ENCODE results near the gene MYO9A. TPM values are rescaled to one million over a fixed set of nuclear protein-coding genes. Genes with fewer than 3 reads are reported as not detected.
"Not testable (repeated sequence)": the region's sequence is repeated elsewhere in the genome, so short reads cannot be mapped to it uniquely, and the experiment has no call there.

MYO9A gene
- polyA plus RNA-seq, 1 donor = 37.5 TPM

GRCh38 chr15:72037321-72037720, 80.6 kb downstream of the MYO9A start:
- DNase-seq = no peak

GRCh38 chr15:72034859-72035650, 82.9 kb downstream of the MYO9A start:
- DNase-seq = no peak

- no peak for DNase-seq
These were observed 83.6 kb downstream of the MYO9A start for GRCh38 chr15:72034351-72034750.

GRCh38 chr15:72033711-72034110, 84.2 kb downstream of the MYO9A start:
- DNase-seq = no peak

- no peak for DNase-seq
These were observed 84.7 kb downstream of the MYO9A start for GRCh38 chr15:72033285-72033684.

GRCh38 chr15:72021604-72022003, 96.3 kb downstream of the MYO9A start:
- DNase-seq = no peak

- DNase-seq = no peak
These were observed 97.2 kb downstream of the MYO9A start for GRCh38 chr15:72020799-72021198.

- DNase-seq = not testable (repeated sequence)
These were observed 103.4 kb downstream of the MYO9A start for GRCh38 chr15:72014555-72014954.

- no peak for DNase-seq
These were observed 104.2 kb downstream of the MYO9A start for GRCh38 chr15:72013703-72014102.

GRCh38 chr15:72011302-72011942, 106.5 kb downstream of the MYO9A start:
- DNase-seq = no peak

- DNase-seq = peak; percentile 55
These were observed 108.7 kb downstream of the MYO9A start for GRCh38 chr15:72009222-72009621.

GRCh38 chr15:72006382-72006781, 111.6 kb downstream of the MYO9A start:
- no peak for DNase-seq

GRCh38 chr15:72005483-72005882, 112.5 kb downstream of the MYO9A start:
- peak; percentile 10 for DNase-seq

GRCh38 chr15:71999807-72000206, 118.1 kb downstream of the MYO9A start:
- no peak for DNase-seq

- DNase-seq = not testable (repeated sequence)
These were observed 119.2 kb downstream of the MYO9A start for GRCh38 chr15:71998717-71999116.

GRCh38 chr15:71997691-71998090, 120.3 kb downstream of the MYO9A start:
- no peak for DNase-seq

- DNase-seq = no peak
These were observed 142.2 kb downstream of the MYO9A start for GRCh38 chr15:71975816-71976150.

- DNase-seq = no peak
These were observed 143.7 kb downstream of the MYO9A start for GRCh38 chr15:71974211-71974610.

GRCh38 chr15:71973366-71973765, 144.6 kb downstream of the MYO9A start:
- no peak for DNase-seq

GRCh38 chr15:71971905-71972304, 146.0 kb downstream of the MYO9A start:
- no peak for DNase-seq

- DNase-seq = no peak
These were observed 147.5 kb downstream of the MYO9A start for GRCh38 chr15:71970435-71970834.

GRCh38 chr15:71962537-71962936, 155.4 kb downstream of the MYO9A start:
- DNase-seq = no peak

- DNase-seq = no peak
These were observed 160.9 kb downstream of the MYO9A start for GRCh38 chr15:71957026-71957425.

GRCh38 chr15:71951134-71951533, 166.8 kb downstream of the MYO9A start:
- DNase-seq = no peak

Measured in left kidney (tissue), 2 donors.